ENCODE measurements around the gene VEPH1.

Gene VEPH1

GRCh38 chr3:157499342-157499963 lies 3.8 kb downstream of the VEPH1 start:
- Histone ChIP-seq H3K27ac (ENCODE audit: low read length) (no peak overlapping the region), H3K4me3 (ENCODE audit: low read length in 2 of 2) (peak overlapping the region; percentile 56 to 67), H3K9ac (ENCODE audit: low read length in 2 of 2) (peak overlapping the region in 1 of 2 donors; percentile 21), H3K36me3 (ENCODE audit: control insufficient read depth in 2 of 2, insufficient read depth in 2 of 2, low read length in 2 of 2) (no peaks in the 10 kb centered on the region), H3K4me1 (ENCODE audit: control insufficient read depth, insufficient read depth, low read length) (peaks cover 6% of the 10 kb centered on the region), H3K9me3 (ENCODE audit: control insufficient read depth in 2 of 2, low read length in 2 of 2) (no peaks in the 10 kb centered on the region), H3K27me3 (ENCODE audit: control insufficient read depth in 1 of 2, insufficient read depth in 2 of 2, low read length in 2 of 2) (peaks cover 0 to 8% of the 10 kb centered on the region in 2 donors)

- Histone ChIP-seq H3K4me1 (ENCODE audit: control insufficient read depth, insufficient read depth, low read length) (peaks cover 6% of the 10 kb centered on the region), H3K27me3 (ENCODE audit: control insufficient read depth in 1 of 2, insufficient read depth in 2 of 2, low read length in 2 of 2) (peaks cover 0 to 8% of the 10 kb centered on the region in 2 donors), H3K4me3 (ENCODE audit: low read length in 2 of 2) (no peak overlapping the region), H3K27ac (ENCODE audit: low read length) (no peak overlapping the region), H3K9ac (ENCODE audit: low read length in 2 of 2) (no peak overlapping the region), H3K36me3 (ENCODE audit: control insufficient read depth in 2 of 2, insufficient read depth in 2 of 2, low read length in 2 of 2) (no peaks in the 10 kb centered on the region), H3K9me3 (ENCODE audit: control insufficient read depth in 2 of 2, low read length in 2 of 2) (no peaks in the 10 kb centered on the region)
Observed at GRCh38 chr3:157498371-157498770, 4.8 kb downstream of the VEPH1 start.

- H3K27me3 ChIP-seq (ENCODE audit: control insufficient read depth in 1 of 2, insufficient read depth in 2 of 2, low read length in 2 of 2): peaks cover 0 to 7% of the 10 kb centered on the region in 2 donors
- no peaks in the 10 kb centered on the region for H3K9me3 ChIP-seq (ENCODE audit: control insufficient read depth in 2 of 2, low read length in 2 of 2)
- no peak overlapping the region for H3K4me3 ChIP-seq (ENCODE audit: low read length in 2 of 2)
- peaks cover 6% of the 10 kb centered on the region for H3K4me1 ChIP-seq (ENCODE audit: control insufficient read depth, insufficient read depth, low read length)
- H3K9ac ChIP-seq (ENCODE audit: low read length in 2 of 2): no peak overlapping the region
- H3K36me3 ChIP-seq (ENCODE audit: control insufficient read depth in 2 of 2, insufficient read depth in 2 of 2, low read length in 2 of 2): no peaks in the 10 kb centered on the region
- no peak overlapping the region for H3K27ac ChIP-seq (ENCODE audit: low read length)
Observed at GRCh38 chr3:157495846-157496245, 7.4 kb downstream of the VEPH1 start.

GRCh38 chr3:157494581-157495281 lies 8.5 kb downstream of the VEPH1 start:
- Histone ChIP-seq H3K4me1 (ENCODE audit: control insufficient read depth, insufficient read depth, low read length) (peaks cover 6% of the 10 kb centered on the region), H3K4me3 (ENCODE audit: low read length in 2 of 2) (no peak overlapping the region), H3K9ac (ENCODE audit: low read length in 2 of 2) (no peak overlapping the region), H3K36me3 (ENCODE audit: control insufficient read depth in 2 of 2, insufficient read depth in 2 of 2, low read length in 2 of 2) (no peaks in the 10 kb centered on the region), H3K27me3 (ENCODE audit: control insufficient read depth in 1 of 2, insufficient read depth in 2 of 2, low read length in 2 of 2) (peaks cover 0 to 2% of the 10 kb centered on the region in 2 donors), H3K9me3 (ENCODE audit: control insufficient read depth in 2 of 2, low read length in 2 of 2) (no peaks in the 10 kb centered on the region), H3K27ac (ENCODE audit: low read length) (no peak overlapping the region)

- H3K9ac ChIP-seq (ENCODE audit: low read length in 2 of 2): no peak overlapping the region
- H3K4me3 ChIP-seq (ENCODE audit: low read length in 2 of 2): no peak overlapping the region
- H3K27ac ChIP-seq (ENCODE audit: low read length): no peak overlapping the region
Observed at GRCh38 chr3:157493627-157494550, 9.3 kb downstream of the VEPH1 start.

GRCh38 chr3:157491136-157491535 lies 12.1 kb downstream of the VEPH1 start:
- Histone ChIP-seq H3K9me3 (ENCODE audit: control insufficient read depth in 2 of 2, low read length in 2 of 2) (no peaks in the 10 kb centered on the region), H3K4me3 (ENCODE audit: low read length in 2 of 2) (no peak overlapping the region)

More at GRCh38 chr3:157493627-157494550, 9.3 kb downstream of the VEPH1 start:
- no peaks in the 10 kb centered on the region for H3K27me3 ChIP-seq (ENCODE audit: control insufficient read depth in 1 of 2, insufficient read depth in 2 of 2, low read length in 2 of 2)
- H3K9me3 ChIP-seq (ENCODE audit: control insufficient read depth in 2 of 2, low read length in 2 of 2): no peaks in the 10 kb centered on the region
- no peaks in the 10 kb centered on the region for H3K36me3 ChIP-seq (ENCODE audit: control insufficient read depth in 2 of 2, insufficient read depth in 2 of 2, low read length in 2 of 2)
- no peaks in the 10 kb centered on the region for H3K4me1 ChIP-seq (ENCODE audit: control insufficient read depth, insufficient read depth, low read length)

GRCh38 chr3:157488144-157488543 lies 15.1 kb downstream of the VEPH1 start:
- H3K36me3 ChIP-seq (ENCODE audit: control insufficient read depth in 2 of 2, insufficient read depth in 2 of 2, low read length in 2 of 2): no peaks in the 10 kb centered on the region
- H3K27ac ChIP-seq (ENCODE audit: low read length): no peak overlapping the region
- H3K4me1 ChIP-seq (ENCODE audit: control insufficient read depth, insufficient read depth, low read length): no peaks in the 10 kb centered on the region
- no peak overlapping the region for H3K4me3 ChIP-seq (ENCODE audit: low read length in 2 of 2)
- H3K27me3 ChIP-seq (ENCODE audit: control insufficient read depth in 1 of 2, insufficient read depth in 2 of 2, low read length in 2 of 2): no peaks in the 10 kb centered on the region
- H3K9me3 ChIP-seq (ENCODE audit: control insufficient read depth in 2 of 2, low read length in 2 of 2): no peaks in the 10 kb centered on the region
- H3K9ac ChIP-seq (ENCODE audit: low read length in 2 of 2): no peak overlapping the region

More at GRCh38 chr3:157491136-157491535, 12.1 kb downstream of the VEPH1 start:
- Histone ChIP-seq H3K27ac (ENCODE audit: low read length) (no peak overlapping the region), H3K36me3 (ENCODE audit: control insufficient read depth in 2 of 2, insufficient read depth in 2 of 2, low read length in 2 of 2) (no peaks in the 10 kb centered on the region), H3K27me3 (ENCODE audit: control insufficient read depth in 1 of 2, insufficient read depth in 2 of 2, low read length in 2 of 2) (no peaks in the 10 kb centered on the region), H3K4me1 (ENCODE audit: control insufficient read depth, insufficient read depth, low read length) (no peaks in the 10 kb centered on the region), H3K9ac (ENCODE audit: low read length in 2 of 2) (no peak overlapping the region)

GRCh38 chr3:157487339-157487738 lies 15.9 kb downstream of the VEPH1 start:
- no peaks in the 10 kb centered on the region for H3K4me1 ChIP-seq (ENCODE audit: control insufficient read depth, insufficient read depth, low read length)

GRCh38 chr3:157479464-157480243 lies 23.6 kb downstream of the VEPH1 start:
- Histone ChIP-seq H3K27ac (ENCODE audit: low read length) (no peak overlapping the region), H3K27me3 (ENCODE audit: control insufficient read depth in 1 of 2, insufficient read depth in 2 of 2, low read length in 2 of 2) (no peaks in the 10 kb centered on the region), H3K4me1 (ENCODE audit: control insufficient read depth, insufficient read depth, low read length) (no peaks in the 10 kb centered on the region), H3K9me3 (ENCODE audit: control insufficient read depth in 2 of 2, low read length in 2 of 2) (no peaks in the 10 kb centered on the region), H3K36me3 (ENCODE audit: control insufficient read depth in 2 of 2, insufficient read depth in 2 of 2, low read length in 2 of 2) (no peaks in the 10 kb centered on the region), H3K4me3 (ENCODE audit: low read length in 2 of 2) (no peak overlapping the region), H3K9ac (ENCODE audit: low read length in 2 of 2) (no peak overlapping the region)

More at GRCh38 chr3:157487339-157487738, 15.9 kb downstream of the VEPH1 start:
- no peak overlapping the region for H3K27ac ChIP-seq (ENCODE audit: low read length)
- H3K9ac ChIP-seq (ENCODE audit: low read length in 2 of 2): no peak overlapping the region
- no peak overlapping the region for H3K4me3 ChIP-seq (ENCODE audit: low read length in 2 of 2)
- H3K9me3 ChIP-seq (ENCODE audit: control insufficient read depth in 2 of 2, low read length in 2 of 2): no peaks in the 10 kb centered on the region
- H3K36me3 ChIP-seq (ENCODE audit: control insufficient read depth in 2 of 2, insufficient read depth in 2 of 2, low read length in 2 of 2): no peaks in the 10 kb centered on the region
- H3K27me3 ChIP-seq (ENCODE audit: control insufficient read depth in 1 of 2, insufficient read depth in 2 of 2, low read length in 2 of 2): no peaks in the 10 kb centered on the region

- Histone ChIP-seq H3K9ac (ENCODE audit: low read length in 2 of 2) (no peak overlapping the region), H3K9me3 (ENCODE audit: control insufficient read depth in 2 of 2, low read length in 2 of 2) (no peaks in the 10 kb centered on the region)
Observed at GRCh38 chr3:157477441-157477840, 25.8 kb downstream of the VEPH1 start.

More at GRCh38 chr3:157477441-157477840, 25.8 kb downstream of the VEPH1 start:
- Histone ChIP-seq H3K27ac (ENCODE audit: low read length) (no peak overlapping the region), H3K4me1 (ENCODE audit: control insufficient read depth, insufficient read depth, low read length) (no peaks in the 10 kb centered on the region), H3K27me3 (ENCODE audit: control insufficient read depth in 1 of 2, insufficient read depth in 2 of 2, low read length in 2 of 2) (no peaks in the 10 kb centered on the region), H3K36me3 (ENCODE audit: control insufficient read depth in 2 of 2, insufficient read depth in 2 of 2, low read length in 2 of 2) (no peaks in the 10 kb centered on the region), H3K4me3 (ENCODE audit: low read length in 2 of 2) (no peak overlapping the region)
